ENCODE results near the gene PDE4C.
A peak's percentile ranks its signal among the peaks of the same experiment; 100 is the strongest.

Gene PDE4C

DNA sequence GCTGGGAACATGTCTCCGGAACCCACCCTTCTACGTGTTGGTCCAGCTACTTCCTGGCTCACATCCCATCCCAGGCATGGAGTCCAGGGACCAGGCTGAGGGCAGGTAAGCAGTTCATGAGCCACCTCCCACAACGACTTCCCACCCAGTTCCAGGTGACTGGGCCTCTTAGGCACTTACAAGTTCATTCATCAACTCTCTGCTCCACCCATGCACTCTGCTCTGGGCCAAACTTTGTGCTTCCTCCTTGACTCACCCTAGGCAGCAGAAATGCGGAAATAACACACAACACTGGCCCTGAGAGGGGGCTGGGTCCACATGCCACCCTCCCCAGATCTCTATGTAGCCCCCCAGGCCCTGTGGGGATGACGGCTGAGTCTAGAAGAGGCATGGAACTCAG is 27.5 kb upstream of the PDE4C start:
- no peak for DNase-seq

DNA sequence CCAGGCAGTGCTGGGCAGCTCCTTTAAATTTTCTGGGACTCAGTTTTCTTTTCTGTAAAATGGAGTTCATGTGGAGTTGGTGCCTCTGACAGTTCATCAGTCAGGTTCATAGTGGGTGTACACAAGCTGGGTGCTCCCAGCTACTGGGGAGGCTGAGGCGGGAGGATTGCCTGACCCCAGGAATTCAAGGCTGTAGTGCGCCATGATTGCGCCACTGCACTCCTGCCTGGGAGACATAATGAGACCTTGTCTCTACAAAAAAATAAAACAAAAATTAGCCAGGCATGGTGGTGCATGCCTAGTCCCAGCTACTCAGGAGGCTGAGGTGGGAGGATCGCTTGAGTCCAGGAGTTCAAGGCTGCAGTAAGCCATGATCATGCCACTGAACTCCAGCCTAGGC is 26.9 kb upstream of the PDE4C start:
- DNase-seq, result no peak

DNA sequence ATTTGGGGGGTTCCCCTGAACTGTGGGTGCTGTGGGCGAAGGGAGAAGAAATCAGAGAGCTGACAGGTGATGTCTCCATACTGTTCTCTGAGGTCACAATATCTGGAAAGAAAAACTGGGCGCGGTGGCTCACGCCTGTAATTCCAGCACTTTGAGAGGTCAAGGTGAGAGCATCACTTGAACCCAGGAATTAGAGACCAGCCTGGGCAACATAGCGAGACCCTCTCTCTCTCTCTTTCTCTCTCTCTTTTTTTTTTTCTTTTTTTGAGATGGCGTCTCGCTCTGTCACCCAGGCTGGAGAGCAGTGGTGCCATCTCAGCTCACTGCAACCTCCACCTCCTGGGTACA is 26.1 kb upstream of the PDE4C start:
- DNase-seq, result no peak

DNA sequence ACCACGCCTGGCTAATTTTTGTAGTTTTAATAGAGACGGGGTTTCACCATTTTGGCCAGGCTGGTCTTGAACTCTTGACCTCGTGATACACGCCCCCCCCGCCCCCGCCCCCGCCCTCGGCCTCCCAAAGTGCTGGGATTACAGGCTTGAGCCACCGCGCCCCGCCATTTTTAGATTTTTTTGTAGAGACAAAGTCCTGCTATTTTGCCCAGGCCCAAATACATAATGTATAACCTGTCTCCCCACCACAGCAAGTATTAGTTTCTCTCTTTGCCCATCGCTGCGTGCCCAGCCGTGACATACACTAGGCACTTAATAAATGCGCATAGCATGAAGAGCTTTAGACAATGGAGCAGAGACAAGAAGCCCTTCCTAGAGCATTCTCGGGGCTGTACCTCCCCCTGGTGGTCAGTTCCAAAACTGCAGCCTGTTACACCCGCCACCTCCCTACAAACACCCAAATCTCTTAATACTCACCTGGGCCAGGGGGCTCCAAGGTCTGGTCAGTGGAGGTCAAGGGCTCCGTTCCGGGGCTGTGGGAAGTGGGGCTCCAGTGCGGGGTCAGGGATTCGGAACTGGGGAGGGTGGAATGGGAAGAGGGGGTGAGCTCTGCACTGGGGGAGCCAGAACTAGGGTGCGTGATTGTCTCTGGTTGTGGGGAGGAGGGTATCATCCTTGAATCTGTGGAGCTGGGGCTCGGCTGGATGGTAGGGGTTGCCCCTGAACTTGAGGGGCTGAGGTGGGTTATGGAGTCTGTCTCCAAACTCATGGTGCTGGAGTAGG is 25.5 kb upstream of the PDE4C start:
- peak; percentile 78 for DNase-seq

DNA sequence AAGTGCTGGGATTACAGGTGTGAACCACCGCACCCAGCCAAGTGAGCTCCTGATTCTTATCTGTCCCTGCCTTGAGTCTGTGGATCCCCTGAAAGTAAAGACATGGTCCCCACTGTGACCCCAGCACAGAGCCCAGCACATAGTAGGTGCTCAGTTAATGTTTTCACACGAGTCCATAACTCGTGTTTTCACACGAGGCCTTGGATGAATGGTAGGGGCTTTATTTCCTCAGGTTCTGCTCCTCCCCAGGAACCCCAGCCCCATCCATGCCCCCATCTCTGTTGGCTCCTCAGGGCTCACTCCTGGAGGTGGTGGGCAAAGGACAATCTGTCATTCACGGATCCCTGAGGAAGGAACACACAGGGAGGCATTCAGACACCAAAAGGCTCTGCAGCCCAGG is 23.6 kb upstream of the PDE4C start:
- DNase-seq, result no peak

DNA sequence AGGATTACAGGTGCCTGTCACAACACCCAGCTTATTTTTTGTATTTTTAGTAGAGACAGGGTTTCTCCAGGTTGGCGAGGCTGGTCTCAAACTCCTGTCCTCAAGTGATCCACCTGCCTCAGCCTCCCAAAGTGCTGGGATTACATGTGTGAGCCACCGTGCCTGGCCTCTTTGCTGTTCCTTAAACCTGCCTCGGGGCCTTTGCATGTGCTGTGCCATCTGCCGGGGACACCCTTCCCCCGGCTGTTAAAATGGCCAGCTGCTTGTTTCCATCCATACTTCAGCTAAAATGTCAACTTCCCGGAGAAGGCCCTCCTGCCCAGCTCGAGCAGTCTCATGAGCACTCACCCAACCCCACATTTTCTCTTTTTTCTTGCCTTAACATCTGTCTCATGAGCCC is 19.1 kb upstream of the PDE4C start:
- DNase-seq, result no peak

DNA sequence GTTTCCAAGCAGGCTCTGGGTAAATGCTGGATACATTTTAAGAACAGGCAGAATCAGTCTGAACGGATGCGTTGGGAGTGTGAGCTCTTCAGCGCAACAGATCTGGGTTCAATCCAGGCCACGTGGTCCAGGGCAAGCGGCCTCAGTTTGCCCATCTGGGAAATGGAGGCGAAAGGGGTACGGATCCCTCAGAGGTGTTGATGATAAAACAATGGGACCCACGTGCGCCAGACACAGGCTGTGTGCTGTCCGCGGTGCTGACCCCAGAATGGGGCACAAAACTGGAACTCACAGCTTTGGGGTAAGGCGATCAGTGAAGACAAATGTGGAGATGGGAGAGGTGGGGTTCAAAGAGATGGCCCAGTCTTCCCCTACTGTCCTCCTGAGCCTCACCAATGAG is 13.1 kb upstream of the PDE4C start:
- no peak for DNase-seq

DNA sequence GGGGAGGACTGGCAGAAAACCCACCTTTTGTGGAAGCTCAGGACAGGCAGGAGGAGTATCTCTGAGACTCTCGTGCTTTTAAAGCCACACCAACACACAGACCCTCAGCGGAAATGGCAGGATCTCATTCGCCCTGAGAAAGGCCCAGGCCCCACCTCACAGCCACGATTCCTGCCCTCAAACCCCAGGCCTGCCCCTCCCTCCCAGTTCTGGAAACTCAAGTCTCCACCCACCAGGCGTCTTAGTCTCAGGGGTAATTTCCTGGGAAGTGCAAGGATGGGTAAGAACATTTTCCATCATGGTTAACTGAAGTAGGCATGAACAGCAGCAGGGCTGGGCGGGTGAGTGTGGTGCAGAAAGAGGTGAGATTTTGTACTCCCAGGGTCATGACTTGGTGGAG is 8.0 kb upstream of the PDE4C start:
- DNase-seq, result no peak

DNA sequence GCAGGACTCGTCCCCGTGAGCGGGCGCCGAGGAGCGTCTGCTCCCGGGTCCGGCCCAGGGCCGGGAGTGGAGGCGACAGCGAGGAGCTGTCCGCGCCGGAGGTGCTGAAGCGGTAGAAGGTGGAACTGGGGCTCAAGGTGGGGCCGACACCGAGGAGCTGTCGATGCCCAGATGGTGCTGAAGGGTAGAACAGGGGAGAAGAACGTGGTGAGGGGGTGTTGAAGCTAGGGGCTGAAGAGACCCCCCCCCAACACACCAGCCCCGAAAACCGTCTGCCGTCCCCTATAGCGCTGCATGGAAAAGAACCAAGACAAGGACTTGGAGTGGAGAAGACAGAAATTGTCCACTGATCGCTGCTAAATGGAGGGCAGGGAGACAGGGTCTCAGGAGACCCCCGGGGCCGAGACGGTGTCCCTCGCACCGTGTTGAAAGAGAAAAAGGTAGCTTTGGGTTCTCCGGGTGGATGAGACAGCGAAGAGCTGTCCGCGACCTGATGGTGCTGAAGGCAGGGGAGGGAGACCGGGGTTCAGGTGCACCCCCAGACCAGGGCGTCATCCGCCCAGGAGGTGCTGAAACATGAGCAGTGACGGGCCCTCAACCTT is 7.1 kb upstream of the PDE4C start:
- peak; percentile 48 for DNase-seq

DNA sequence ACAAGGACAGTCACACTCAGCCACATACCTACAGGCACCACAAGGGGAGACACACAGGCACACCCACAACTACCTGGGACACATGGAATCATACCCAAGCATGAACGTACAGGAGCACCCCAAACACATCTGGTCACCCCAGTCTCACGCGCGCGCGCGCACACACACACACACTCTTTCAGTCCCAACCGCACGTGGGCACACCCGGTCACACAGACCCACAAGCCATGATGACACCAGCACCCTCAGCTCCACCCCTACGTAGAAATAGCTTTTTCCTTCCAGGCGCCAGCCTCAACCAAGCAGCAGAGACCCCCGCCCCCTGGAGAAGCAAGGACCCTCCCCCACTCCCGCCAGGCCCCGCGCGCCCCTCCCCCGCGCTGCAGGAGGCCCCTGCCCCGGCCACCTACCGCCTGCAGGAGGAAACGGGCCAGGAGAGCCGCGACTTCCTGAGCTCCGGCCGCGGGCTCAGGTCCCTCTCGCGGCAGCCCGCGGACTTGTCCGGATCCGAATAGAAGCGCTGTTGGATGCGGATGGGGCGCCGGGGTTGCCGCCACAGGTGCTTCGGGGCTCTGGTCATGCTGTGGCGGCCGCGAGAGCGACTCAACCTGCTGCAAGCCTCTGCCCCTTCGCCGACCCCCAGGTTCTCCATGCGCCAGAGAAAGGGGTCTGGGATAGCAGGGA is 6.4 kb upstream of the PDE4C start:
- DNase-seq, result no peak

DNA sequence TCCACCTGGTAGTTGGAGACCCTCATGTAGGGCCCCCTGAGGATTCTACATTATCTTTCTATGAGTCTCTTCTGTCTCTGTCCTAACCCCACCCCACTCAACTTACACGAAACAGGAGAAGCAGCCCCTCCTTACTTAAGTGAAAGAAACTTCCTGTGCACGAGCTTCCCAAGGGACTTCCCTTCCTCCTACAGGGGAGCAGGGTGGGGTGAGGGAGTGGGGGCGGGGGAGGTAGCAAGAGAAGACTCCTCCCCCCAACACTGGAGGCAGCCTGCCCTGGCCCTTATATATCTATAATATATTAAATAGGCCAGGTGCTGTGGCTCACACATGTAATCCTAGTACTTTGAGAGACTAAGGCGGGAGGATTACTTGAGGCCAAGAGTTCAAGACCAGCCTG is 5.5 kb upstream of the PDE4C start:
- no peak for DNase-seq

DNA sequence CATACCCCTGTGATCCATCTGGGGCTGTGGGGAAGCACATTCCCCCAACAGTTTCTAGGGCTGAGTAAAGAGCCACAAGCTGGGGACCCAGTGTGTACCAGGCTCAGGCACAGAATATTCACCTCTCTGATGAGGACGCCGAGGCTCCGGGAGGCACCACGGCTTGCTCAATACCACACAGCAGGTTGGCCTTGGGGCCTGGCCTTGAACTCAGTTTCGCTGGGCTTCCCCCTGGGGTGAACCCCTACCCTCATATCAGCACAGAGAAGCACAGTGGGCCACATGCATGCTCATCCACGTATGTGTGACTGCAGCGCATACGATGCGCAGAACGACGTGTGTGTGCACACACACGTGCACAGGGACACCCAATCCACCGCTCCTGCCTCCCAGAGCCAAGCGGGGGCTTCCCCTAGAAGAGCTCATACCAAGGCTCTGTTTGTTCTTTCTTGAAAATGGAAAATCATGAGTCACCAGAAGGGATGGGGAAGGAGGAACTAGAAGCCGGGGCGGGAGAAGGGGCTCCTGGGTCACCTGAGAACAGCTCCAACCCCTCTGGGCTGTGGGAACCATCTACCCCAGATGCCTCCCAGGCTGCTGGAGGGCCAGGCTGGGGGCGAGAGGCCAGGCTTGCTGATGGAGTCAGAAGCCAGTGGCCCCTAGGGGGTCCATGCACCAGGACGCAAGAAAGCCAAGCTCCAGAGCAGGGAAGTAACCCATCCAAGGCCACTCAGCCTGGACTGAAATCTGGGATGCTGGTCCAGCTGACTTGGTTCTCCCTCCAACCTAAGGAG is 4.9 kb upstream of the PDE4C start:
- no peak for DNase-seq

DNA sequence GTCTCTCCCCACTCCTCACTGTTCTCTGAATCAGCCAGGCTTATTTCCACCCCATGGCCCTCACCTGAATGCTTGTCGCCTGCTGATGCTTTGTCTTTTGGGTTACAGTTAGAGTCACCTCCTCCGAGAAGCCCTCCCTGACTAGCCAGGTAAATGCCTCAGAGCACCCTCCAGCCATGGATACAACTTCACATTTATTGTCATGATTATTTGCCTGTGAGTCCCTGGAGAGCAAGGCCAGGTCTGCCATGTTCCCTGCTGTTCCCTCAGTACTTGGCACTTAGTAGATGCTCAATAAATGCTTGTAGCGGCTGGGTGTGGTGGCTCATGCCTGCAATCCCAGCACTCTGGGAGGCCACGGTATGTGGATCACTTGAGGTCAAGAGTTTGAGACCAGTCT is 3.7 kb upstream of the PDE4C start:
- no peak for DNase-seq

DNA sequence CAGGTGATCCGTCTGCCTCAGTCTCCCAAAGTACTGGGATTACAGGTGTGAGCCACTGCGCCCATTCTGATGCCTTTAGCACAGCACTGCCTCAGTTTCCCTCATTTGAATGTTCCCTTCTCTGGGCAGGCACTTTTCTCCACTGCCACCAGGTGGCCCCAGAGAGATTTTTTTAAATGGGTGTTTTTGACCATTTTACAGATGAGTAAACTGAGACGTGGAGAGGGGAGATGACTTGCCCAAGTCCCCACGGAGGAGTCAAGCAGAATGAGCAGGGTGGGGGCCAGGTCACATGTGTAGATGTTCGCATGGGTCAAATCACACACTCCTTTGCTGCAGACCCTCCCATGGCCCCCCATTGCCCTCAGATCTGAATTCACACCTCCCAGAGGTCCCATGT is 3.2 kb upstream of the PDE4C start:
- DNase-seq, result no peak

DNA sequence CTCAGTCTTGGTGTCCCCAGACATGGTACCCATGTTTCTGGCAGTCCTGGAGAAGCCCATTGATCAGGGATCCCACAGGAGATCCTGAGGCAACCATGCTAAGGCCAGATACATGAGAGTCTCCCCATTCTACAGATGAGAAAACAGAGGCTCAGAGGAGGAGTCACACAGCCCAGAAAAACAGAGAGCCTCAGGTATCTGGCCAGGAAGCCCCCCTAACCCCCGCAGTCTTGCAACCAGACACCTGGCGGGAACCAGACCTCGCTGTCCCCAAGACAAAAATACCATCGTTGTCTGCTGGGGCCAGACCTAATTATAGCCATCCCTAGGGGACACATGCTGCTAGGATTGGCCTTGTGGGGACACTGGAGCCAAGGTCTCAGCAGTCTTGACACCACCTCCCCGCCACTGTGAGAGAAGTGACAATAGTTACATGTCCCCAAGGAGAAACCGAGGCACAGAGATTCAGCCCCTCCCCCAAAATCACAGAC is 1.6 kb upstream of the PDE4C start:
- no peak for DNase-seq

DNA sequence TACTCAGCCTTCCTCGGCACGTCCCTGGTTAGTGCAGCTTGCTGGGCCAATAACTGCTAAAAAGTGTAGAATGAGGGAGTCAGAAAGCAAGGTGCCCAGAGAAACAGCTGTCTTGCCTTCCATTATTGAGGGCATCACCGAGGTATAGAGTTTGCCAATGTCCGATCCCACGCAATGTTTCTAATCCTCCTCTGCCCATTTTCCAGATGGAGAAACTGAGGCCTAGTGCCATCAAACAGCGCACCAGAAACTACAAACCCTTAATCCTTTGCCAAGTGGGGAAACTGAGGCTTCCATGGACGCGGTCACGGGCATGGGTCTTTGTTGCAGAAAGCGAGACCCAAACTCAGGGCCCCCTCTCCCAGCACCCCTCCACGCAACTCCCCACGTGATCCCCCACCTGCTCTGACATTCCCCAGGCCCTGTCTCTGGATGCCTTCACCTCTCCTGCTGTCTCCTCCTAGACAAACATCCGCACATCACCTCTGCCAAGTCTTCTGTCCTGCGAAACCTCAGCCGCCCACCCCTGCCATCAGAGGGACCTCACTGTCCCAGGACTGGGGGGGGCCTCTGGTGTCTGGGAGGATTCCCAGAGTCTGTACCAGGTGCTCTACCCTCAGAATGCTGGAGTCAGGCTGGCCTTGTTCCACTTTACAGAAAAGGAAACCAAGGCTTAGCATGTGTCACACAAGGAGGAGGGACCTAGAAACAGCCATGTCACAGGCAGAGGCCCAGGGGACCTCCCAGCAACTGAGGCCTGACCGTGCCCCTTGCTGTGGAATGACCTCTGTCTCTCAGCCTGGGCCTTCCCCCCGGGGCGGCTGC is 930 bp upstream of the PDE4C start:
- no peak for DNase-seq

DNA sequence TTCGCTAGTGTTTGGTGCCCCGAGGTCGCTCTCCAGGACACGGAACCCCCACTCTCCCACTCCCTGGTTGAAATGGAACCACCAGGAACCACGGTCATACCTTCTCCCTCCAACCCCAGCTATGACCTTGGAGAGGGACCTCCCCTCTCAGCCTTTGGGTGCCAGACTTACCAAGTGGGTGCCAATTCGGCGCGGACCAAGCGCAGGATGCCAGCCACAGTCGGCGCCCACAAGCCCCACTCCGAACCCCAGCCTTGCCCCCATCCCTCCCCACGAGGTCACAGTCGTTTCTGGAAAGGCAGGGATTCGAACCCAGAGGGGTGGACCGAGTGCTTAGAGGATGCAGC is 910 bp downstream of the PDE4C start:
- DNase-seq, result no peak

DNA sequence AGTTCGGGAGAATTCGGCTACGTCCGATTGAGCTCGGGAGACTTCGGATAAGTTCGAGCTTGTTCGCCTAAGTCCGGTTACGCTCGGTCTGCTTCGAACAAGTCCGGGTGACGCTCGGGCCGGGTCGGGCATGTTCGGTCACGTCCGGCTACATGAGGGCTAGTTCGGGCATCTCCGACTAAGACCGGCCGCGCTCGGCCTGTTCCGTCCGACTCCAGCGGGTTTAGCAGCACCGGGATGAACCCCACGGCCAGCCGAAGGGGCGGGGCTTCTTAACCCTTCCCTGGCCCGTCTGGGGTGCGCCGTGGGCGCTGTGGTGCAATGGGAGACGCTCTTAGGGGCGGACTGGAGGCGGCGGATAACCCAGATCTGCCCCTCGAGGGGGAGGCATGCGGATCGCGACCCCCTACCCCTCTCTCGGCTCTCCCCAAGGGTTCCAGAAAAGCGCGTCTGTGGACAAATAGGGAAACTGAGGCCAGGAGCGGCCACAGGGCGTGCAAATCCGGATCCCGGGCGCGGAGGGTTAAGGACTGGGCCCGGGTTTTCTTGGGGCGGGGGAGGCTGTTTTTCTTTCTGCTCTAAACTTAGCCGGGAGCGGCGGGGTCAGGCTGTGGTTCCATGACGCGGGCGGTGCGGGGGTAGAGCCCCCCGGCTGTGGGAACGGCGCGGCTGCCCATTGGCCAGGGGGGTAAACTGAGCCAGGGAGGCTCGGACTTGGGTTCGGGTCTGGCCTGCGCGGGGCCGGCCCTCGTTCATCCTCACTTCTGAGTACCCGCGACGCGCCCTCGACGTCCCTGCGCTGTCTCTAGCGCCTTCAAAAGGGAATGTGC is 1.5 kb downstream of the PDE4C start:
- peak; percentile 87 for DNase-seq

DNA sequence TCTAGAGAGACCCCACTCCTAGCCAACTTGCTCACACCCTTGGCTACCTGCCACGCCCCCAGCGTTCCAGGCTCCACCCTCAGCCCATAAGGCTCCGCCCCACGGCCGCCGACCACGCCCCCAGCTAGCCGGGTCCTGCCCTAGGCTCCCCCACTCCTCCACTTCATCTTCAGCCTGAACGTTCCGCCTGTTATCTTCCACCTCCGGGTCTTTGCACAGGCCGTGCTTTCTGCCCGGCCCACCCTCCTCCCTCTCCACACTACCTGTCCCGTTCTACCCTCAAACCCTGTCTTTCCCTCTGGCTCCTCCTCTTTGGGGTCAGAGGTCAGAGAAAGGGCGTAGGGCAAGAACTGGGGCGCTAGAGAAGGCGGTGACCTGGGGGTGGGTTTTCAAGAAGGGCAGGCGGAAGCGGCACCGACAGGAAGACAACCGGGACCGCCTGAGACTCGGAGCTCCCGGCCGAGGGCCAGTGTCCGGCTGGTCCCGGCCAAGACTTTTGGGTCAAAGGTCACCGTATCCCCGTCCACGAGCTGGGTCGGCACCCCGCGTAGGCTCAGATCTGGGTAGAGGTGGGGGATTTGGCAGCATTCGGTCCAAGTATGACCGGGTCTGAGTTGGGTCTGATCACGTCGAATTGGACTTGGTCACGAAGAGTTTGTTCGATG is 2.2 kb downstream of the PDE4C start:
- peak; percentile 22 for DNase-seq

DNA sequence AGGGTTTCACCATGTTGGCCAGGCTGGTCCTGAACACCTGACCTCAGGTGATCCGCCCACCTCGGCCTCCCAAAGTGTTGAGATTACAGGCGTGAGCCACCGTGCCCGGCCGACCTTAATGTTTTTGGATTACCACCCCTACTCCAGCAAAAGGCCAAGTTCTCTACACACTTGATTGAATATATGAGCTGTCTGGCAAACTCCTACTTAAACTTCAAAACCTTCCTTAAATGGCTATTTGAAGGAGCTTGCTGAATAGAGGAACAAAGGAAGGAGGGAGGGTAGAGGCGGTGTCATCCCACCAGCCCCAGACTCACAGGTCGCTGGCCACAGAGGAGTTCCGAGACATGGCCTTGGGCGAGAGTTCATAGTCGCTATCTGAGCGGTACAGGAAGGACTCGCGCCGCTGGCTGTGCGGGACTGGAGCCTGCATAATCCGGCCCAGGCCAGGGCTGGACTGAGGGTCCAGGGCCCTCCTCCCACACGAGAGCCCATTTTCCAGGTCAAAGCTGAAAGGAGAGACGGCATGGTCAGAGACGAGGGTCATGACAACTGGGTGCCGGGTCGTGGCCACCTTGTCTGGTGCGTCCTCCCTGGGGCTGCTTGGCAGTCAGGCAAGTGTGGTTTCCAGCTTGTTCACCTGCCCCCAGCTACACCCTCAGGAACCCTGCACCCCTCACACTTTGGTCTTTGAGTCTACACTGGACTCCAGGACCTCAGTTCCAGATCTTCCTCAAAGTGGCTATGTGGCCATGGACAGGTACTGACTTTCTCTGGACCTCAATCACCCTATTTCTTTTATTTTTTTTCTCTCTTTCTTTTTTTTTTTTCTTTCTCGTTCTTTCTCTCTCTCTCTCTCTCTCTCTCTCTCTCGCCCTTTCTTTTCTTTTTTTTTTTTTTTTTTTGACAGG is 4.2 kb downstream of the PDE4C start:
- DNase-seq, result no peak

Measured in activated naive CD4-positive, alpha-beta T cell treated with anti-CD3 and anti-CD28 coated beads, Interleukin-2, amount 50 U/mL, for 16 hours (primary cell).